ENCODE results near the gene KCTD14.
"Not testable (repeated sequence)": the region's sequence is repeated elsewhere in the genome, so short reads cannot be mapped to it uniquely, and the experiment has no call there.

Gene KCTD14

DNA sequence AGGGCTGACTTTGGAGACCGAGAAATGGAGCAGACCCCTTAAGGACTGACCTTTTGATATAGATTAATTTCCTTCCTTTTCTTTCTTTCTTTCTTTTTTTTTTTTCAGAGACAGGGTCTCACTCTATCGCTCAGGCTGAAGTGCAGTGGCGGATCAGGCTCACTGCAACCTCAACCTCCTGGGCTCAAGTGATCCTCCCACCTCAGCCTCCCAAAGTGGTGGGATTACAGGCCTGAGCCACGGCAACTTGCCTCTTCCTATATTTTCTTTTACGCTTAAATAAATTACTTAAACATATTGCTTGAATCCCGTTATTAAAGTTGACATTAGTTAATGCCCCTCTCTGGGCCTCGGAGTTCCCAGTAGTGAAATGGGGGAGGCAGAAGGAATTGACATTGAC is 350 bp upstream of the KCTD14 start:
- DNase-seq (ENCODE audit: low read depth in 2 of 2), result no peak

DNA sequence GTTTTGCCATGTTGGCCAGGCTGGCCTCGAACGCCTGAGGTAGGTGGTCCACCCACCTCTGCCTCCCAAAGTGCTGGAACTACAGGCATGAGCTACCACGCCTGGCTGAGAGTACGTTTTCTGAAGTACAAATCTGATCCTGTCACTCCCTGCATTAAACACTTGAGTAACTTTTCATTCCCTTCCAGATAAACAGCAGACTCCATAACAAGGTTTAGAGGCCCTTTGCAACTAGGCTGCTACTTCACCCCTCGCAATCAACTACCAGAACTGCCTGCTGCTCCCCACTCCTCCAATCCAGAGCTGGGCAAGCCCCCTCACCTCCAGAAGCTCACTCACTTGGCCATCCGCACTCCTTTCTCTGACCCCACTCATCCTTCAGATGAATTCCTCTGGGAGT is 1.5 kb downstream of the KCTD14 start:
- DNase-seq (ENCODE audit: low read depth in 2 of 2), result no peak

DNA sequence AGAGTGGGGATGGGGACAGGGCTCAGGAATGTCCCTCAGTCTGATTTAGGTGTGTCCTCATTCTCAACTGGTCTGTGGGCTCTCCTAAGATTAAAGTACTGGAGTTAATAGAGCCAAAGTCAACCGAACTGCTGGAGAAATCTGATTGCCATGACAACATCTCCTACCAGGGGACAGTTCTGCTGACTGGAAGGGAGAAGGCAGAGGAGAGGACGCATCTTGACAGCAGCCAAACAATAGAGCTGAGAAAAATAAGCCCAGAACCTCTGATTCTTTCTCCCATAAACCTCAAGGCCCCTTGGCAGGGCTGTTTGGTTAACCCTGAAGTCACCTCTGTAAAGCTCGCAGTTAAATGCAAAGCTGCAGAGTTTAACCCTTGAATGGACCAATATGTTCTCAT is 2.8 kb downstream of the KCTD14 start:
- DNase-seq (ENCODE audit: low read depth in 2 of 2), result no peak

DNA sequence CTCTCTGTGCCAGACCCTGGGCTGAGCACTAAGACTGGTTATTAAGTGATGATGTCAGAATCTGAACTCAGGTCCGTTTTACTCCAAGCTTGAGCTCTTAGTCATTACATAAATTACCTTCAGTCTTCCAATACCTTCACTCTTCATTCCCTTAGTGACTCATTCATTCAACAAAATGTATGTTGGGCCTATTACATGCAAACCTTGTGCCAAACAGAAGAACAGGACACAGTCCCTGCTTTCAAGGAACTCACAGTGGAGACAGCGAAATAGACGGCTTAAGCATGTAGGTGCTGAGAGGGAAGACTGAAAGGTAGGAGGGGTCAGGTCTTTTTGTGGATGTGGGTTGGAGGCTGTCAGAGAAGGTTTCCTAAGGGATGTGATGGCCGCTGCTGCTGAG is 3.3 kb downstream of the KCTD14 start:
- DNase-seq (ENCODE audit: low read depth in 2 of 2), result no peak

DNA sequence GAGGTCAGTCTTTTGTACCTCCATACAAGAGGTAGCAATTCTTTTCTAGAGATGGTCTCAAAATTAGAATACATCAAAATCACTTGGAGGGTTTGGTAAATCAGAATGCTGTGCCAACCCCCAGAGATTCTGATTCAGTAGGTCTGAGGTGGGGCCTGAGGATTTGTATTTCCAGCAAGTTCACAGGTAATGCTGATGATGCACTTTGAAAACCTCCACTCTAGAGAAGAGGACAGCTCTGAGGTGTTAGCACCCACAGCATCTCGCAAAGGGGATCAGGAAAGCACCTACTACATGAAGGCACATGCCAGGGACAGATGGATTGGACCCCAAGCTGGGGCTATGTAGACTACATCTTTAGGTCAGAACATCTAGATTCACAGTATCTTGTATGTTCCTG is 7.2 kb downstream of the KCTD14 start:
- DNase-seq (ENCODE audit: low read depth in 2 of 2), result no peak

DNA sequence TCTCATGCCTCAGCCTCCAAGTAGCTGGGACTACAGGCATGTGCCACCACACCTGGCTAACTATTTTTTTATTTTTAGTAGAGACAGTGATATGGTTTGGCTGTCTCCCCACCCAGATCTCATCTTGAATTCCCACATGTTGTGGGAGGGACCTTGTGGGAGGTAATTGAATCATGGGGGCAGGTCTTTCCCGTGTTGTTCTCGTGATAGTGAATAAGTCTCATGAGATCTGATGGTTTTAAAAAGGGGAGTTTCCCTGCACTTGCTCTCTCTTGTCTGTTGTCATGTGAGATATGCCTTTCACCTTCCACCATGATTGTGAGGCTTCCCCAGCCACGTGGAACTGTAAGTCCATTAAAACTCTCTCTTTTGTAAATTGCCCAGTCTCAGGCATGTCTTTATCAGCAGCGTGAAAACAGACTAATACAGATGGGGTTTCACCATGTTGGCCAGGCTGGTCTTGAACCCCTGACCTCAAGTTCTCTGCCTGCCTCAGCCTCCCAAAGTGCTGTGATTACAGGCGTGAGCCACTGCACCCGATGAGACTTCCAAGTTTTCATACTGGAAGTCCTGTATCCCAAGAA is 8.0 kb downstream of the KCTD14 start:
- not testable (repeated sequence) for DNase-seq (ENCODE audit: low read depth in 2 of 2)

DNA sequence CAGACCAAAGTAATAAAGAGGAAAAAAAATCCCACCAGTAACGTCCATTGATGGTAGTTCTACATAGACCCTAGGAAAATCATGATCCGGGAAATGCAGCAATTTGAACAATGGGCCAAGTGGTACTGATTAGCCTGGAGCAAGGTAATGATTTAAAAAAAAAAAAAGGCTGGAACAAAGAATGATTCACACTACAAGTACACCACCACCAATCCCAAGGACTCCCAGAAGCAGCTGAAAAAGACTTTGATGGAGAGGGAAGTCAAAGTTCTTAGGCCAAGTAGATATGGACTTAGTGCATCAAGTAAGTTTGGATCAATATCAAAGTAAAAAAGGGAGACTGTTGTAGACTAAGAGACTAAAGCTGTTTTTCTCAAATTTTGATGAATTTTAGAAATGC is 11.8 kb downstream of the KCTD14 start:
- no peak for DNase-seq (ENCODE audit: low read depth in 2 of 2)

DNA sequence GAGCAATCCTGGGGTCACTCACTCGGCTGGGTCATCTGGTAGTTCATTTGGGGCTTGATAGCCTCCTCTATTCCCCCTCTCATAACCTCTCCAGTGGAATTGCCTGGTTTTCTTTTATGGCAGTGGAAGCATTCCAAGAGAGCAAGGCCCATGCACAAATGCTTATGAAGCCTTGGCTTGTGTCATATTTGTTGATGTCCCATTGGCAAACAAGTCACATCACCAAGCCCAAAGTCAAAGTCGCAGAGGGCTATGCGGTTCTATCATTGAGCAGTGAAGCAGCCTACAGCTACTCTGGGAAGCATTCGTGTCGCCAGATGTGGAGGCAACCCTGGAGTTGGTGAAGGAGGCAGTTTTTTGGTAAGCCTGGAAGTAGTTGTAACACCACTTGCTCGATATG is 12.3 kb downstream of the KCTD14 start:
- no peak for DNase-seq (ENCODE audit: low read depth in 2 of 2)

DNA sequence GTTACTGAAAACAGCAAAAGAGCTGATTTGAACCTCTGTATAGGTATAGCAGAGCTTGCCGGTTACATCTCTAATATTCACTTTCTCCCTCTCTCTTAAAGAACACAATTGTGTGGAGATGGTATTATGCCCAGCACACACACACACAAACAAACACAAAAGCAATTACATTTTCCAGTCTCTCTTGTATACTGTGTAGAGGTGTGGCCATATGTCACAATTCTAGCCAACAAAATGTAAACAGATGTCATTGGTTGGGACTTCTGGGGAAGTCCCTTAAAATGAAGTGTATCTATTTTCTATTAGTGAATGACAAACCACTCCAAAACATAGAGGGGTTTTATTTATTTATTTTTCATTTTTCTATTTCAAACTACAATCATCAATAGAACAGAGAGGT is 12.8 kb downstream of the KCTD14 start:
- DNase-seq (ENCODE audit: low read depth in 2 of 2), result no peak

DNA sequence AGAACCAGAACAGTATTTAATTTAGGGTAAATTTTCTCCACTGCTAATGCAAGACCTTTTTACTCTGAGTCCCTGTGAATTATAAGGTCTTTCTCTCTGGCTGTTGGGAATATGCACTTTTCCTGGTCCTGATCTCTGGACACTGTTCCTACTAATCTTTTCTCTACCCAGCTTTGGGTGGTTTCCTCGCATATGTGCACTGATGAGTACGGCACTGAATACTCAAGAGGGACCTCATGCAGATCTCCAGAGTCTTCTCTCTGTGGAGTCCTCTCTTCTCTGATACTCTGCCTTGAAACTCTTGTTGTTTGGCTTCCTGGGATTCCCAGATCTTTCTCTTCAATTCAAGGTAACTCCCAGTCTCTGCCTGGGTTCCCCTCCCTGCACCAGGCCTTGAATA is 14.0 kb downstream of the KCTD14 start:
- DNase-seq (ENCODE audit: low read depth in 2 of 2), result no peak

DNA sequence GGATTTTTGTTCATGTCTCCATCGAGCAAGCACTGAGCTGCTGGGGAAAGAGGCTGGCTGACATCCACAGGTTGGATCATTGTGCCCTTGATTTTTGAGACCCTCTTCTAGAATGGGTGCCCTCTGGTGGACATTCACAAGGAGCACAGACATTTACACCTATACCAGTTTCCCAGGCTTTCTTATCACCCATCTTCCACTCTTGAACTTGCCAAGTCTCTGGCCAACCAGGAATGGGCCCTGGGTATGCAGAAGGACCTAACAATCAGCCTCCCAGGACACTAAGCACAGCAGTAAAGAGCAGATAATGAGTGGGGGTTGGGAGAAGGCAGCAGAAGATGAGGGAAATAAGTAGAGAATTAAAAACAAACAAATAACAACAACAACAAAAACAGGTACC is 22.9 kb downstream of the KCTD14 start:
- DNase-seq (ENCODE audit: low read depth in 2 of 2), result no peak

DNA sequence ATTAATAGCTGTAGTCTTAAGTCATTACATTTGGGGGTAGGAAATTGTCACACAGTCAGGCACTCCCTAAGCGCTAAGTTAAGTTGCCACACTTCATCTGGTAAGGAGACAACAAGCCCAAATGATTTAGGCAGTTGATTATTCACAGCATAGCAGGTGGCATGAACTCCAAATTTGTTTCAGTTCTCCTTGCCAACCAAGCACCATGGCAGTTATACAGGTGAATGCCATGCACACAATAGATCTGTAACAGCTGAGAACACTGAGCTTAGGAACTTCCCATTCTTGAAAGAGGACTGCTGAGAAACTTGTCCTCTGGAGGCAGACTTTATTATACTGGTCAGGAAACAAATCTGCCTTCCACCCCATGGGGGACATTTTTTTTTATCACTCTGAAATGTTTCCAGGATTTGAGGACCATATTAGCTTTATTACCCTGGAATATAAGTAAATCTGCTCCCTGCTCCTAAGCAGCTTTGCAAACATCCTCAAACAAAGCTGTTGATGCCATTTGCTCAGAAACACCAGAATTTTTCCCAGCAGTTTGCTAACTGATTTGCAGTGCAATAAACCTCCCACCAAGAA is 23.5 kb downstream of the KCTD14 start:
- DNase-seq (ENCODE audit: low read depth in 2 of 2), result no peak

DNA sequence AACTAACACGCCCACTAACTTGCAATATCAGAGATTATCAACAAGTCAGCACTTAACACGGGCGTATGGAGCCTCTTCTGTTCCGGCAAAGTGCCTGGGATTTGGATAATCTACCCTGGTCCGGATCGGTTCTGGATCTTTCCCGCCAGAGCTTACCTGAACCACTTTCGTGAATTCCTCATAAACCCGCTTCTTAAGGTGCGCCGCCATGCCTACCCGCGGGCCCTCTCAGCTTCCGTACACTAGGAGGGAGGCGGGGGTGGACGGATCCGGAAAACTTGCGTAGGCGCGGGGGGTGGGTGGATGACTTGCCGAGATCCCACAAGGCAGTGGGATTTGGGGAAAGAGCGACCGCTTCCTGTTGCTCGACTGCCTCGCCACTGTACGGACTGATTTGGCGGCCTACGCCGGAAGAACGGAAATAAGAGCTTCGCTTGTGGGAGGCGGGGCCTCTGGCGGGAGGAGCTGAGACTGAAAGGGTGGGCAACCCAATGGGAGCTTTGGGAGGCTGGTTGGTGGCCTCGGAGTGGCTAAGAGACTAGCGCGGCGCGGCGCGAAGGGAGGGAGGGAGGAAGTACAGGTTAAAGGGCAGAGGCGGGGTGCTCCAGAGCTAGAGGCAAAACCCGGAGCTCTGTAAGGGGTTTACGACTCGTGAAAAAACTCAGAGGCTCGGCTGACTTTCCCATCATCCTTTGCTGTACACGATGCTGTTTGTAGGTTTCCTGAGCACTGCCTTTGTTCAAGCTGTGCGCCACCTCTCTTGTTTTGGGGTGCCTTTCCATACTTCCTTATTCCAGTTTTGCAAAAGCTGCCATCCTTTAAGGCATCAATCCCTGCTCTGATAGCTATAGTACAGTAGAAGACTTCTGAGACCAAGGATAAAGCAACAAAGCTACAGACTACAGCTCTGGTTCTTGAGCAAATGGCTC is 28.4 kb downstream of the KCTD14 start, which contains the start of gene INTS4:
Gene INTS4 (minus strand): TSS at position 235 of the 929 bp plus-strand sequence. CDS start 25 bp downstream, at position 210.
- DNase-seq (ENCODE audit: low read depth in 2 of 2), result peak; percentile 87 to 93

DNA sequence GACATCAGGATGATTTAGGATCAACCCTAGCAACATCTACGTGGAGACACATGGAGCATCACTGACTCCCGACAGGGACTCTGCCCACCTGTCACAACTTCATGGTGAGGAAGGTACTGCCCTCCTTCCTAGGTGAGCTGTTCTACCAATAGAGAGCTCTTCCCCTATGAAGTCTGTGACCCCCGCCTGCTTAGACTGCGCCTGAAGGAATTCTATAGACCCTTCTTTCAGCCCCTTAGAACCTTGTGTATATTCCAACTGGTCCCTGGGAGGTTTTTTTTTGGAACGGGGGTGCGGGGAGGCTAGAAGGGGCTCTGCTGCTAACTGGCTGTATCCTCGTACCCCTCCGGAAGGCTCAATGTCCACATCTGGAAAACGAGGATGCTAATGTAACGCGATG is 29.2 kb downstream of the KCTD14 start:
- DNase-seq (ENCODE audit: low read depth in 2 of 2), result no peak

DNA sequence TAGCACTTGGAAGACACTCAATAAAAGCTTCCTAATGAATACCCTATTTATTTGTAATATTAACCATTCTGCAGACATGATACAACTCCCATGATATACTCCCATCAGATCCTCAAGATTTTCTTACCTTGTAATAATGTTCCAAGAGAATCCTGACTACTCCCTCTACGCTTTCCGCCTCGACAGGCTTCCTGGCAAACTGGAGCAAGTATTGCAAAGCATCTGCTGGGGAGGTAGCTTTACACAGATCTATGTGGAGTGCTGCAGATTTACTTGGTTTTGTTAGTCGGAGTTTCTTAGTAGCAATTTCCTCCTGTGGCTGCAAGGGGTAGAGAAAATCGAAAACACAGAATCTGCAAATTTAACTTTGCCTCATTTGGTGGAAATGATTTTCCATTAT is 32.1 kb downstream of the KCTD14 start:
- DNase-seq (ENCODE audit: low read depth in 2 of 2), result no peak

DNA sequence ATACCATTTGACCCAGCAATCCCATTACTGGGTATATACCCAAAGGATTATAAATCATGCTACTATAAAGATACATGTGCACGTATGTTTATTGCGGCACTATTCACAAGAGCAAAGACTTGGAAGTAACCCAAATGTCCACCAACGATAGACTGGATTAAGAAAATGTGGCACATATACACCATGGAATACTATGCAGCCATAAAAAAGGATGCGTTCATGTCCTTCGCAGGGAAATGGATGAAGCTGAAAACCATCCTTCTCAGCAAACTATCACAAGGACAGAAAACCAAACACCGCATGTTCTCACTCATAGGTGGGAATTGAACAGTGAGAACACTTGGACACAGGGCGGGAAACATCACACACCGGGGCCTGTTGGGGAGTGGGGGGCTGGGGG is 36.6 kb downstream of the KCTD14 start:
- not testable (repeated sequence) for DNase-seq (ENCODE audit: low read depth in 2 of 2)

DNA sequence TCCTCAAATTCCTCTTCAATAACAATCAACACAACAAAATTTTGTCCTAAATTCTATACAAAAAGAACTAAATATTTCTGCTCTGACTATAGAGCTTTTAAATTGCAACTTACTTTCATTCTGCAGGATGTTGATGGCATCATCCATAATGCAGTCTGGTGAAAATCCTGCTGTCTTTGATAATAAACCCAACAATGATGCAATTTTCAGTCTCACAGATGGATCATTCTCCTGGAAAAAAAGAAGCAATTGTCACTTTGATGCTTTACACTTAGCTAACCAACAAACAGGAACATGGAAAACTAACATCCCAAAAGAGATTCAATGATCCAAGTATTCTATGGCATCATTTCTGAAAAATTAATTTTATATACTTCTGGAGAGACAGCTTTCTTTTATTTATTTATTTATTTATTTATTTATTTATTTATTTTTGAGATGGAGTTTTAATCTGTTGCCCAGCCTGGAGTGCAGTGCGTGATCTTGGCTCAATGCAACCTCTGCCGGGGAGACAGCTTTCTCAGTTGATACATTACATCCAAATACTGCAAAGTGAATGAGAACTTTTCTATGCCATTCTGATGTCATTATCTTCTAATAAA is 41.6 kb downstream of the KCTD14 start:
- DNase-seq (ENCODE audit: low read depth in 2 of 2), result no peak

DNA sequence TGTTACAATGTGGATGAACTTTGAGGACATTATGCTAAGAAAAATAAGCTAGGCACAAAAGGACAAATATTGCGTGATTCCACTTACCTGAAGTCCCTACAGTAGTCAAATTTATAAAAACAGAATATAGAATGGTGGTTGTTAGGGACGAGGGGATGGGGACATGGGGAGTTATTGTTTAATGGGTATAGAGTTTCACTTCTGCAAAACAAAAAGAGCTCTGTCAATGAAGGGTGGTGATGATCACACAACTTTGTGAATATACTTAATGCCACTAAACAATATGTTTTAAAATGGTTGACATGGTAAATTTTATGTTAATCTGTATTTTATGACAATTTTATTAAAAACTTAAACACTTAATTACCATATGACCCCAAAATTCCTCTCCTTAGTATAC is 54.7 kb downstream of the KCTD14 start:
- no peak for DNase-seq (ENCODE audit: low read depth in 2 of 2)

DNA sequence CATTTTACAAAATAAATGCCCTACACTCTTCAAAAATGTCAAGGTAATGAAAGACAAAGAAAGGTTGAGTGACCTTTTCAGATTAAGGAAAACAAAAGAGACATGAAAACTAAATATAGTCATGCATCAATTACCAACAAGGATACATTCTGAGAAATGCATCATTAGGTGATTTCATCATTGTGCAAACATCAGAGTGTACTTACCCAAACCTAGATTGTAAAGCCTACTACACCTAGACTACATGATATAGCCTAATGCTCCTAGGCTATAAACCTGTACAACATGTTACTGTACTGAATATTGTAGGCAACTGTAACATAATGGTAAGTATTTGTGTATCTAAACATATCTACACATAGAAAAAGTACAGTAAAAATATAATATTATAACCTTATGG is 55.3 kb downstream of the KCTD14 start:
- no peak for DNase-seq (ENCODE audit: low read depth in 2 of 2)

DNA sequence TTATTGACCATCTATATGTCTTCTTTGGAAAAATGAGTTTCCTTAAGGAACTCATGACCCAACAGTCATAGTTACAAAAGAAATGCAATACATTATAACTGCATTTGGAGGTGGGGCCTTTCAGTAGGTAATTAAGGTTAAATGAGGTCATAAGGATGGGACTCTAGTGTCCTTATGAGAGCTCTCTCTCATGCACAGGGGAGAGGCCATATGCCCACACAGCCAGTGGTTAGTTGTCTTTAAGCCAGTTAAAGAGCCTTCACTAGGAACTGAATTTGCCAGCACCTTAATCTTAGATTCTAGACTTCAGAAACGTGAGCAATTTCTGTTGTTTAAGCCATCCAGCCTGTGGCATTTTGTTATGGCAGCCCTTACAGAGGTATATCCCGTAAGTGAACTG is 56.0 kb downstream of the KCTD14 start:
- DNase-seq (ENCODE audit: low read depth in 2 of 2), result no peak

DNA sequence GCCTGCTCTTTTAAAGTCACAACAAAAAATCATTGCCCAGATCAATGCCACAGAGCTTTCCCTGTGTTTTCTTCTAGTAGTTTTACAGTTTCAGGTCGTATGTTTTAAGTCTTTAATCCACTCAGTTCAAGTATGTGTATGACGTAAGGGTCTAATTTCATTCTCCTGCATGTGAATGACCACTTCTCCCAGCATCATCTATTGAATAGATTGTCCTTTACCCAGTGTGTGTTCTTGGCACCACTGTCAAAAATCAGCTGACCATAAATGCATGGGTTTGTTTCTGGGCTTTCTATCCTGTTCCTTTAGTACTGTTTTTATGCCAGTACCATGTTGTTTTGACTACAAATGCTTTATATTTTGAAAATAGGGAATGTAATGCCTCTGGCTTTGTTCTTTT is 56.7 kb downstream of the KCTD14 start:
- DNase-seq (ENCODE audit: low read depth in 2 of 2), result no peak
